Hepatocyte (in vitro differentiated cells): ENCODE results near the gene ADCY9. TPM values are rescaled to one million over a fixed set of nuclear protein-coding genes. Genes with fewer than 3 reads are reported as not detected.
"Not testable (repeated sequence)": the region's sequence is repeated elsewhere in the genome, so short reads cannot be mapped to it uniquely, and the experiment has no call there.

Experiments
- DNase-seq: peaks from one replicate; pipeline ENCODE4 v3.0.0-alpha.2; 2016; ENCODE audit warnings: low spot score
- H2AFZ ChIP-seq: fragments of 200-600 bp; sonication (generic); 2 replicates; pipeline ENCODE4 v1.6.0; 2016; ENCODE audit warnings: antibody characterized with exemption, mild to moderate bottlenecking
- H3K27ac ChIP-seq: fragments of 200-600 bp; sonication (generic); 2 replicates; pipeline ENCODE4 v1.5.1; 2016; ENCODE audit warnings: mild to moderate bottlenecking
- H3K27me3 ChIP-seq: fragments of 200-600 bp; sonication (generic); 2 replicates; pipeline ENCODE4 v1.6.1; 2016
- H3K36me3 ChIP-seq: fragments of 200-600 bp; sonication (generic); replicated peaks from 2 replicates; pipeline ENCODE4 v1.5.1; 2016; ENCODE audit warnings: low read depth; ENCODE audit not compliant: insufficient read depth
- H3K4me1 ChIP-seq: fragments of 200-600 bp; sonication (generic); 2 replicates; pipeline ENCODE4 v1.5.1; 2016; ENCODE audit warnings: mild to moderate bottlenecking, moderate library complexity; ENCODE audit not compliant: insufficient read depth
- H3K4me2 ChIP-seq: fragments of 200-600 bp; sonication (generic); 2 replicates; pipeline ENCODE4 v1.6.0; 2016
- H3K4me3 ChIP-seq: fragments of 200-600 bp; sonication (generic); 2 replicates; pipeline ENCODE4 v1.5.1; 2016; ENCODE audit warnings: mild to moderate bottlenecking
- H3K79me2 ChIP-seq: fragments of 200-600 bp; sonication (generic); 2 replicates; pipeline ENCODE4 v1.6.0; 2017; ENCODE audit warnings: mild to moderate bottlenecking
- H3K9me2 ChIP-seq: fragments of 200-600 bp; sonication (generic); replicated peaks from 2 replicates; pipeline ENCODE4 v1.6.0; 2017; ENCODE audit warnings: mild to moderate bottlenecking; ENCODE audit not compliant: insufficient read depth
- H3K9me3 ChIP-seq: fragments of 200-600 bp; sonication (generic); 2 replicates; pipeline ENCODE4 v1.5.1; 2016; ENCODE audit warnings: low read depth, mild to moderate bottlenecking
- H4K20me1 ChIP-seq: fragments of 200-600 bp; sonication (generic); 2 replicates; pipeline ENCODE4 v1.6.0; 2016; ENCODE audit warnings: mild to moderate bottlenecking; ENCODE audit not compliant: insufficient read depth, poor library complexity, severe bottlenecking
- EZH2 ChIP-seq: fragments of 200-600 bp; sonication (generic); IDR thresholded peaks from 2 replicates; pipeline ENCODE4 v1.6.1; 2016; ENCODE audit warnings: antibody characterized with exemption, mild to moderate bottlenecking, borderline replicate concordance
- EZH2phosphoT487 ChIP-seq: fragments of 200-600 bp; sonication (generic); IDR thresholded peaks from one replicate; pipeline ENCODE4 v1.6.1; 2018; ENCODE audit warnings: antibody characterized with exemption, mild to moderate bottlenecking, low read depth, moderate library complexity; ENCODE audit not compliant: unreplicated experiment, severe bottlenecking
- WGBS: methylation state at CpG from one replicate; pipeline ENCODE4 v1.1.6; 2016; ENCODE audit warnings: low lambda C conversion rate; ENCODE audit errors: missing lambda C conversion rate; 5-methylcytosine and 5-hydroxymethylcytosine counted together
- polyA plus RNA-seq: library from polyadenylated mRNA; unstranded; fragments of >200 nt; fragmentation: Nextera tagmentation; extraction: Ambion mirVana; gene quantifications from 2 replicates; pipeline ENCODE4 v1.2.1, GENCODE V29; 2016
- total RNA-seq: library from RNA; depleted of rRNA; stranded (reverse); fragments of >200 nt; gene quantifications from 2 replicates; pipeline ENCODE4 v1.2.3, GENCODE V29; 2014
- TF ChIP-seq, protein P1 (sequence below): fragments of 200-600 bp; sonication (generic); IDR thresholded peaks from 2 replicates; pipeline ENCODE4 v1.5.1; 2016; ENCODE audit warnings: antibody characterized with exemption, mild to moderate bottlenecking; ENCODE audit not compliant: poor library complexity

ADCY9 gene
- total and polyA plus RNA-seq, 2 experiments from 2014 or later: 12.0 to 15.9 TPM

DNA sequence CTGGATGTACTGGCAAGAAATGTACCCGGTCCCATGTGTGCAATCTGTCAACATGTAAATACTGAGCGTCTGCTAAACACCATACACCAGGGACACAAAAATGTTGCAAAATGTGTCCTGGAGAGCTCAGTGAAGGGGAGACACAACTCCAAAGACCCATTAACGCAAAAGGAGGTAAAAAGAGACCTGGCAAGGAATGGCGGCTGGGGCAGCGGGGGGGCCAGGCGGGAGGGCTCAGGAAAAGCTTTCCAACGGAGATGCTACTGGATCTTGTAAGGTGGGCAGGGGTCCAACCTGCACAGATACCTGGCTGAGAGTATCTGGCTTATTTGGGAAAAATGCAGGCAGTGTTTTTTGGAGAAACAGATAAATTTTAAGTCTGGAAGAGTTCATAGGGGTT is 40.7 kb downstream of the ADCY9 start:
- no peaks in the 10 kb centered on the region for H3K79me2 ChIP-seq
- H3K9me2 ChIP-seq: no peaks in the 10 kb centered on the region
- TF ChIP-seq EZH2phosphoT487 (no peak), EZH2 (no peak)
- TF ChIP-seq, protein P1, sequence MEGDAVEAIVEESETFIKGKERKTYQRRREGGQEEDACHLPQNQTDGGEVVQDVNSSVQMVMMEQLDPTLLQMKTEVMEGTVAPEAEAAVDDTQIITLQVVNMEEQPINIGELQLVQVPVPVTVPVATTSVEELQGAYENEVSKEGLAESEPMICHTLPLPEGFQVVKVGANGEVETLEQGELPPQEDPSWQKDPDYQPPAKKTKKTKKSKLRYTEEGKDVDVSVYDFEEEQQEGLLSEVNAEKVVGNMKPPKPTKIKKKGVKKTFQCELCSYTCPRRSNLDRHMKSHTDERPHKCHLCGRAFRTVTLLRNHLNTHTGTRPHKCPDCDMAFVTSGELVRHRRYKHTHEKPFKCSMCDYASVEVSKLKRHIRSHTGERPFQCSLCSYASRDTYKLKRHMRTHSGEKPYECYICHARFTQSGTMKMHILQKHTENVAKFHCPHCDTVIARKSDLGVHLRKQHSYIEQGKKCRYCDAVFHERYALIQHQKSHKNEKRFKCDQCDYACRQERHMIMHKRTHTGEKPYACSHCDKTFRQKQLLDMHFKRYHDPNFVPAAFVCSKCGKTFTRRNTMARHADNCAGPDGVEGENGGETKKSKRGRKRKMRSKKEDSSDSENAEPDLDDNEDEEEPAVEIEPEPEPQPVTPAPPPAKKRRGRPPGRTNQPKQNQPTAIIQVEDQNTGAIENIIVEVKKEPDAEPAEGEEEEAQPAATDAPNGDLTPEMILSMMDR: no peak
- WGBS: 86% methylated on average over 7 of the region's 7 CpGs
- no peak for DNase-seq
- no peaks in the 10 kb centered on the region for H4K20me1 ChIP-seq
- H3K36me3 ChIP-seq: no peaks in the 10 kb centered on the region
- no peak overlapping the region for H3K27ac ChIP-seq
- H2AFZ ChIP-seq: no peak overlapping the region
- H3K4me1 ChIP-seq: no peaks in the 10 kb centered on the region
- H3K27me3 ChIP-seq: no peaks in the 10 kb centered on the region
- H3K4me3 ChIP-seq: no peak overlapping the region
- no peaks in the 10 kb centered on the region for H3K9me3 ChIP-seq
- H3K4me2 ChIP-seq: no peak overlapping the region

DNA sequence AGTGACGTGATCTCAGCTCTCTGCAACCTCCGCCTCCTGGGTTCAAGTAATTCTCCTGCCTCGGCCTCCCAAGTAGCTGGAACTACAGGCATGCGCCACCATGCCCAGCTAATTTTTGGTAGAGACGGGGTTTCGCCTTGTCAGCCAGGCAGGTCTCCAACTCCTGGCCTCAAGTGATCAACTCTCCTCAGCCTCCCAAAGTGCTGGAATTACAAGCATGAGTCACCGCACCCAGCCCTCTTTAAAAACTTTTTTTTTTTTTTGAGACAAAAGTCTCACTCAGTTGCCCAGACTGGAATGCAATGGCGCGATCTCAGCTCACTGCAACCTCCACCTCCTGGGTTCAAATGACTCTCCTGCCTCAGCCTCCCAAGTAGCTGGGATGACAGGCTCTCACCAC is 43.1 kb downstream of the ADCY9 start:
- not testable (repeated sequence) for H3K4me1 ChIP-seq, DNase-seq, H2AFZ ChIP-seq, H4K20me1 ChIP-seq, H3K36me3 ChIP-seq, H3K79me2 ChIP-seq, H3K4me3 ChIP-seq, H3K27ac ChIP-seq, H3K27me3 ChIP-seq, H3K9me2 ChIP-seq, H3K4me2 ChIP-seq, H3K9me3 ChIP-seq
- 94% methylated on average over 9 of the region's 9 CpGs for WGBS

DNA sequence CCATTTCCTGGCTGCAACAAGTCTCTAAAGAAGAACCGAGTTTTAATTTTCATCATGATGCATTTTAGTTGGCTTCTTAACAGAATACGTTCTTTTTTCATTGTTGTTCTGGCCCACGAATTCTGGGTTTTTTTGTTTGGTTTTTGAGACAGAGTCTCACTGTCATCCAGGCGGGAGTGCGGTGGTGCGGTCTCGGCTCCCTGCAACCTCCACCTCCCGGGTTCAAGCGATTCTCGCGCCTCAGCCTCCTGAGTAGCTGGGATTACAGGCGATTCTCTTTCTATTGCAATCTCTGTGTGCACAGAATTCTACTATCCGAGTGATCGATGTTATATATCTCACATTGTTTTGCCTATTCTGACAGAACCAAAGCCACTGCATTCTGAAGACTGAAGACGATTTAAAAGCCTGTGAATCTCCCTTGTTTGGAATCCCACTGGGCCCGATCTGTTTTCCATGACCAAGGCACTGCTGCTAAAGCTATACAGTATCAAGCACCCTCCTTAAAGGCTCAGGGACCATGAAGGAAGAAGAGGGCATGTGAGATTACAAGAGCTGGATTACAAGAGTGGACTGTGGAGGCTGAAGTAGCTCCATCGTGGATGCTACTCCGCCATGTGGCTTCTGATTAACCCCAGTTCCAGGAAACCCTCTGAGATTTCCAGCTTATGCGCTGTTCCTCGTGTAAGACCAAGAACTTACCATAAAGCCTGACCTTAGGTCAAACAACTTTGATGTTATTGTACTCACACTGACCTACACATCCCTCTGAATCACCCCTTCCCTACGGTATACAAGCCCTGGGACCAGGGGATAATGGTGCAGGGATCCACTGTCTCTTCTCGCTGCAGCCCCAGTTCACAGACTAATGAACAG is 44.3 kb downstream of the ADCY9 start:
- TF ChIP-seq EZH2 (no peak), EZH2phosphoT487 (no peak)
- TF ChIP-seq, protein P1: no peak
- no peak overlapping the region for H3K4me3 ChIP-seq
- H3K79me2 ChIP-seq: peaks cover 2% of the 10 kb centered on the region
- H3K4me2 ChIP-seq: no peak overlapping the region
- H3K36me3 ChIP-seq: no peaks in the 10 kb centered on the region
- no peak overlapping the region for H2AFZ ChIP-seq
- no peaks in the 10 kb centered on the region for H3K9me2 ChIP-seq
- H3K27ac ChIP-seq: no peak overlapping the region
- H4K20me1 ChIP-seq: no peaks in the 10 kb centered on the region
- no peaks in the 10 kb centered on the region for H3K9me3 ChIP-seq
- DNase-seq: no peak
- no peaks in the 10 kb centered on the region for H3K27me3 ChIP-seq
- H3K4me1 ChIP-seq: no peaks in the 10 kb centered on the region
- WGBS: 69% methylated on average over 22 of the region's 22 CpGs

GRCh38 chr16:4070936-4071335 is 45.3 kb downstream of the ADCY9 start:
- Histone ChIP-seq H3K4me2 (no peak overlapping the region), H2AFZ (no peak overlapping the region), H3K79me2 (peaks cover 5% of the 10 kb centered on the region), H4K20me1 (no peaks in the 10 kb centered on the region), H3K9me2 (no peaks in the 10 kb centered on the region), H3K36me3 (no peaks in the 10 kb centered on the region), H3K9me3 (no peaks in the 10 kb centered on the region), H3K4me1 (no peaks in the 10 kb centered on the region), H3K27me3 (no peaks in the 10 kb centered on the region), H3K27ac (no peak overlapping the region), H3K4me3 (no peak overlapping the region)
- no peak for DNase-seq
- 97% methylated on average over 10 of the region's 10 CpGs for WGBS
- TF ChIP-seq, protein P1: no peak
- TF ChIP-seq EZH2phosphoT487 (no peak), EZH2 (no peak)
